K562 treated with DMSO at 1 percent for 24 hours (cell line): ENCODE measurements around the gene C9orf78. TPM values are rescaled to one million over a fixed set of nuclear protein-coding genes. Genes with fewer than 3 reads are reported as not detected.

ENCODE experiments used
- total RNA-seq: library from RNA; unstranded; fragments of 300-600 nt; gene quantifications from 2 replicates; pipeline ENCODE4 v1.2.3, GENCODE V29; 2022; ENCODE audit warnings: low read depth; ENCODE audit not compliant: insufficient read depth

C9orf78 gene
- 87.3 and 89.2 TPM in 2 replicates for total RNA-seq

GRCh38 chr9:129835128-129835859, at the start of gene C9orf78, which contains the start of gene USP20:
Gene C9orf78 (minus strand): TSS chr9:129835275. CDS start chr9:129835221, 54 bp downstream.
Gene USP20 (plus strand): TSS chr9:129835458. CDS start chr9:129852556, 17,098 bp downstream.

DNA sequence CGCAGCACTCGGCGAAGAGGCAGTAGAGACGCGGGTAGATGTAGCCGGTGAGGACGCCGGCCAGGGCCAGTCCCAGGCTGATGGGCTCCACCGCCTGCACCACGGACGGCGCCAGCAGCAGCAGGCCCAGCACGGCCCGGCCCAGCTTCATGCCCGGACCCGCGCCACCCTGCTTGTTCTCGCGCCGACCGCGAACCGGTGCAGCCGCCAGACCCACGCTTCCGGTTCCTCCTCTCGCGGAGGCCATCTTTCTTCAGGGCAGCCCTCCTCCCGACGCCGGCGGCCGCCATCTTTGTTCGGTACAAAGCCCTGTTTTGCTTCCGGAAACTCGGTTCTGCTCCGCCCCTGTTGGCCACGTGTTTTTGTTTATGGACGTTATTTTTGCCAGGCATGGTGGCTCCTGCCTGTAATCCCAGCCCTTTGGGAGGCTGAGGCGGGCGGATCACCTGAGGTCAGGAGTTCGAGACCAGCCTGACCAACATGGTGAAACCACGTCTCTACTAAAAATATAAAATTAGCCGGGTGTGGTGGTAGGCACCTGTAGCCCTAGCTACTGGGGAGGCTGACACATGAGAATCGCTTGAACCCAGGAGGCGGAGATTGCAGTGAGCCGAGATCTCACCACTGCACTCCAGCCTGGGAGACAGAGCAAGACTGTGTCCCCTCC, 11.0 kb downstream of the C9orf78 start, which contains the start of gene TOR1A:
TOR1A (minus strand) TSS at position 202 of the 667 bp plus-strand sequence; CDS start at position 151, 51 bp downstream.

DNA sequence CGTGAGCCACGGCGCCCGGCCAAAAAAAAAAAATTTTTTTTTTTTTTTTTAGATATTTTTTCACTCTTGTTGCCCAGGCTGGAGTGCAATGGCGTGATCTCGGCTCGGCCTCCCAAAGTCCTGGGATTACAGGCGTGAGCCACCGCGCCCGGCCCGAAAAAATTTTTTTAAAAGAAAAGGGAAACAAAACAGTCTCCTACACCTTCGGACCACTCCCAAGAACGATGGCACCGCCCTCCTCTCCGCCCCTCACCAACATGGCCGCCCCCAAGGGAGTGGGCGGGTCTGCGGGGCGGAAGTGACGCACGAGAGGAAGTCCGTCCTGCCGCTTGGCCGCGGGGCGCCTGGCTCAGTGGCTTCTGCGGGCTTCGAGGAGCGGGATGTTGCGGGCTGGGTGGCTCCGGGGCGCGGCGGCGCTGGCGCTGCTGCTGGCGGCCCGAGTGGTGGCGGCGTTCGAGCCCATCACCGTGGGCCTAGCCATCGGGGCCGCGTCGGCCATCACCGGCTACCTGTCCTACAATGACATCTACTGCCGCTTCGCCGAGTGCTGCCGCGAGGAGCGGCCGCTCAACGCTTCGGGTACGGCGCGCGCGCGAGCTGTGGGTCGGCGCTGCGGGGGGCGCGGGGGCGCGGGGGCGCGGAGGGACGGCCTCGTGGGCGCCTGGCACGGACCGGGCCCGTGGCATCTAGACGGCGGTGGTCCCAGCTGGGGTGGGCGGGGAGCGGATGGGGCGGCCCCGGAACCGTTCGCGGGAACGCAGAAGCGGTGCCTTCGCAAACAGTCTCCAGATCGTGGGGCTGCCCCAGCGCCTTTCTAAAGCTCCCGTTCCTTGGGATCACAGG, 32.0 kb downstream of the C9orf78 start, which contains the start of gene TOR1B:
TOR1B (plus strand) TSS at position 352 of the 843 bp plus-strand sequence; CDS start at position 381, 29 bp downstream.

Other genes with a start within 250 kb of the C9orf78 start
- gene C9orf50, start 214.2 kb downstream of the C9orf78 start, total RNA-seq: not detected in 2 replicates
- gene NTMT1, start 209.1 kb downstream of the C9orf78 start, total RNA-seq: 57.5 and 61.6 TPM in 2 replicates
- 24.0 and 26.7 TPM in 2 replicates for gene ASB6, start 193.1 kb downstream of the C9orf78 start, total RNA-seq
- not detected in 2 replicates for gene PRRX2, start 169.6 kb downstream of the C9orf78 start, total RNA-seq
- 0.37 and 0.60 TPM in 2 replicates for gene PTGES, start 82.2 kb downstream of the C9orf78 start, total RNA-seq
- gene TOR1B, start 32.1 kb downstream of the C9orf78 start, total RNA-seq: 55.1 TPM in 2 replicates
- gene TOR1A, start 11.1 kb downstream of the C9orf78 start, total RNA-seq: 71.6 and 71.7 TPM in 2 replicates
- gene USP20, start 183 bp upstream of the C9orf78 start, total RNA-seq: 161 TPM in 2 replicates
- gene FNBP1, start 207.9 kb upstream of the C9orf78 start, total RNA-seq: 14.3 and 16.3 TPM in 2 replicates
- gene GPR107, start 218.6 kb upstream of the C9orf78 start, total RNA-seq: 23.6 and 26.9 TPM in 2 replicates